UCSD-AML1 (cell line): ENCODE measurements around the gene NAA11.
"Not testable (repeated sequence)": the region's sequence is repeated elsewhere in the genome, so short reads cannot be mapped to it uniquely, and the experiment has no call there.

Experiments
- DNase-seq: peaks from one replicate; lab custom pipeline; 2025; ENCODE audit not compliant: unreplicated experiment; lab: John Stamatoyannopoulos, UW

The NAA11 gene

GRCh38 chr4:79308971-79309370 lies 16.9 kb downstream of the NAA11 start:
- no peak for DNase-seq

GRCh38 chr4:79308137-79308536 lies 17.7 kb downstream of the NAA11 start:
- no peak for DNase-seq

GRCh38 chr4:79306795-79307194 lies 19.1 kb downstream of the NAA11 start:
- no peak for DNase-seq

- DNase-seq: no peak
Observed at GRCh38 chr4:79300280-79300679, 25.6 kb downstream of the NAA11 start.

GRCh38 chr4:79298484-79298883 lies 27.4 kb downstream of the NAA11 start:
- no peak for DNase-seq

- DNase-seq: no peak
Observed at GRCh38 chr4:79298027-79298426, 27.8 kb downstream of the NAA11 start.

- no peak for DNase-seq
Observed at GRCh38 chr4:79297479-79297878, 28.4 kb downstream of the NAA11 start.

GRCh38 chr4:79296768-79297428 lies 29.0 kb downstream of the NAA11 start:
- no peak for DNase-seq

- DNase-seq: no peak
Observed at GRCh38 chr4:79295086-79295485, 30.8 kb downstream of the NAA11 start.

- no peak for DNase-seq
Observed at GRCh38 chr4:79294064-79294463, 31.8 kb downstream of the NAA11 start.

GRCh38 chr4:79292008-79292407 lies 33.9 kb downstream of the NAA11 start:
- DNase-seq: no peak

GRCh38 chr4:79290376-79290775 lies 35.5 kb downstream of the NAA11 start:
- DNase-seq: no peak

GRCh38 chr4:79288185-79288584 lies 37.7 kb downstream of the NAA11 start:
- DNase-seq: no peak

- DNase-seq: no peak
Observed at GRCh38 chr4:79287718-79288117, 38.1 kb downstream of the NAA11 start.

- DNase-seq: no peak
Observed at GRCh38 chr4:79287076-79287475, 38.8 kb downstream of the NAA11 start.

GRCh38 chr4:79281566-79282359 lies 44.1 kb downstream of the NAA11 start:
- DNase-seq: no peak

GRCh38 chr4:79277467-79277866 lies 48.4 kb downstream of the NAA11 start:
- not testable (repeated sequence) for DNase-seq

- DNase-seq: no peak
Observed at GRCh38 chr4:79273915-79274314, 51.9 kb downstream of the NAA11 start.

GRCh38 chr4:79272761-79273160 lies 53.1 kb downstream of the NAA11 start:
- DNase-seq: no peak

GRCh38 chr4:79272126-79272525 lies 53.7 kb downstream of the NAA11 start:
- DNase-seq: no peak

- DNase-seq: no peak
Observed at GRCh38 chr4:79267671-79268070, 58.2 kb downstream of the NAA11 start.
